NCI-H2227 treated with DMSO at 0.1 percent for 48 hours (cell line): ENCODE data around the gene PTH2R.
A peak's percentile ranks its signal among the peaks of the same experiment; 100 is the strongest.
"Not testable (repeated sequence)": the region's sequence is repeated elsewhere in the genome, so short reads cannot be mapped to it uniquely, and the experiment has no call there.

Experiments
- DNase-seq: peaks from one replicate; lab custom pipeline; 2025; lab: John Stamatoyannopoulos, UW

The PTH2R gene

DNA sequence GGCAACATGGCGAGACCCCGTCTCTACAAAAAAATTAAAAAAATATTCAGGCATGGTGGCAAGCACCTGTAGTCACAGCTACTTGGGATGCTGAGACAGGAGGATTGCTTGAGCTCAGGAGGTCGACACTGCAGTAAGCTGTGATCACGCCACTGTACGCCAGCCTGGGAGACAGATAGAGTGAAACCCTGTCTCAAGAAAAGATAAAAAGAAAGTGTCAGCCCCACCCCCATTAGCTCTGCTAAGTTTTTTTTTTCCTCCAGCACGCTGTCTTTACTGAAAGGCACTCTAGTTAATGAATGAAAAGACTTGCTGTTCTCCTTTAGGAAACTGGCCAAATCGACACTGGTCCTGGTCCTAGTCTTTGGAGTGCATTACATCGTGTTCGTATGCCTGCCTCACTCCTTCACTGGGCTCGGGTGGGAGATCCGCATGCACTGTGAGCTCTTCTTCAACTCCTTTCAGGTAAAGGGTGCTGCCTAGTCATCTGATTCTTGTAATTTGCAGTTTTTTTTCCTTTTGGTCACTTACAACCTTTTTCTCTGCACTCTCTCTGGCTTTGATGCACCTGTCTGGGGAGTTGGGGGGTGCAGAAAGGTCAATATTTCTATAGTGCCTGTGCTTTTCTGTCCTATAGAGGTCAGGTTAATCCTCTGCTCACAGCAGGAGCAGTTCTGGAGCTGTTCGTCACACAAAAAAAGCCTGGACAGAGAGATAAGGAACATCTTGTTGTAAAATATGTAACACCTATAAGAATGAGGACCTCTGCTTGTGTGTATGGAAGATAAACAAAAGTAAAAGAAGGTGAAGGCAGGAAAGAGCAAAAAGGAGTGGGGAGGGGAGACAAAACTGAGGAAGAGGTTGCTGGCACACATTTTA, 82.3 kb downstream of the PTH2R start:
- no peak for DNase-seq

- DNase-seq, result no peak
Observed at GRCh38 chr2:208489687-208490086, 83.1 kb downstream of the PTH2R start.

DNA sequence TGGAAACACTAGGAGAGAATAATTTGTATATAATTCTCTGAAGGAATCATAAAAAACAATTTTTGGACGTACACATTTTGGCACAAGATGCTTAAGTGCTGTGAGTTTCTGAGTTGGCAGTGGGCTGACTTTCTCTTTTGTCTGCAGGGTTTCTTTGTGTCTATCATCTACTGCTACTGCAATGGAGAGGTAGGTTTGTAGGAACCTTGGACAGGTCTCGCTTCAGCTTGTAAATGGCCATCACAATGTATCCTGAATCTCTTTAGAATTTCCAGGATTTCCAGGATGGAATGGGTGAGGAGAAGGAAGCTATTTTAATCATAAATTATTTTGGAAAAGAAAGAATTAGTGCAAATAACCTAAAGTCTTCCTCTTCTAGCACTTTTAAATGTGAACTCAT, 83.9 kb downstream of the PTH2R start:
- no peak for DNase-seq

- no peak for DNase-seq
Observed at GRCh38 chr2:208491641-208492040, 85.0 kb downstream of the PTH2R start.

DNA sequence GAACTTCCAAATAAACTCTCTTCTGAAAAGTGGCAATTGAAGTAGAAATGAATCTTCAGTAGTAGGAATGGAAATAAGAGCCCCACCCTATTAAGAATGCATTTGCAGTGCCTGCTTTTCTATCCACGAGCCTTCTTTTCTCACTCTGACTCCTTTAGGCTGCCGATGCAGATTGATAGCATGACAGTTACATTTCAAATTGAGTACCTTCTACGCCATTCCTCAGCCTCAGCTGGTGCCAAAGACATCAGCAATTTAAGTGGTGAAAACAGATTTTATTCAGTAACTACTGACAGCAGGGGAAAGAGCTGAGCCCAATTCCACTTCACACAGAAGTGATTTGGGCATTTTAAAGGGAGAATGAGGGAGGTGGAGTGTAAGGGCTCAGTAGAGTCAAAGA, 85.5 kb downstream of the PTH2R start:
- DNase-seq, result no peak

GRCh38 chr2:208493186-208493585, 86.6 kb downstream of the PTH2R start:
- DNase-seq, result no peak

DNA sequence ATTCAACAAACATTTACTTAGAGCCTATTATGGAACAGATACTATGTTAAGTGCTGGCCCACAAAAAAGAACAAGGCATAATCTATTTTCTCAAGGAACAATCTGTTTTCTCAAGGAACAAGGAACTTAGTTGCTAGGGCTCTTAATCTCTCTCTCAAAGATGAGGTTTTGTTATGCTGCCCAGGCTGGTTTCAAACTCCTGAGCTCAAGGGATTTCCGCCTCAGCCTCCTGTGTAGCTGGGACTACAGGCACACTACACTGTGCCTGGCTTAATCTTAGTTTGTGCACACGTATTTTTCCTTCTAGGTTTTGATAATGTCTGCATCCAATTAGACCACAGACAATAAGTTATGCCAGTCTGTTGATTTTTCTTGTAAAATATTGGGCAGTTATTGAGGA, 89.5 kb downstream of the PTH2R start:
- DNase-seq, result no peak

- peak; percentile 56 for DNase-seq
Observed at GRCh38 chr2:208501206-208501605, 94.6 kb downstream of the PTH2R start.

GRCh38 chr2:208502288-208502687, 95.7 kb downstream of the PTH2R start:
- no peak for DNase-seq

DNA sequence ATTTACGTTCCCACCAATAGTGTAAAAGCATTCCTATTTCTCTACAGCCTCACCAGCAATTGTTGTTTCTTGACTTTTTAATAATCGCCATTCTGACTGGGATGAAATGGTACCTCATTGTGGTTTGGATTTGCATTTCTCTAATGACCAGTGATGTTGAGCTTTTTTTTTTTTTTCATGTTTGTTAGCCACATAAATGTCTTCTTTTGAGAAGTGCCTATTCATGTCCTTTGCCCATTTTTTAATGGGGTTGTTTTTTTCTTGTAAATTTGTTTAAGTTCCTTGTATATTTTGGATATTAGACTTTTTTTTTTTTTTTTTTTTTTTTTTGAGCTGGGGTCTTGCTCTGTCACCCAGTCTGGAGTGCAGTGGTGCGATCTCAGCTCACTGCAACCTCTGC, 98.8 kb downstream of the PTH2R start:
- not testable (repeated sequence) for DNase-seq

DNA sequence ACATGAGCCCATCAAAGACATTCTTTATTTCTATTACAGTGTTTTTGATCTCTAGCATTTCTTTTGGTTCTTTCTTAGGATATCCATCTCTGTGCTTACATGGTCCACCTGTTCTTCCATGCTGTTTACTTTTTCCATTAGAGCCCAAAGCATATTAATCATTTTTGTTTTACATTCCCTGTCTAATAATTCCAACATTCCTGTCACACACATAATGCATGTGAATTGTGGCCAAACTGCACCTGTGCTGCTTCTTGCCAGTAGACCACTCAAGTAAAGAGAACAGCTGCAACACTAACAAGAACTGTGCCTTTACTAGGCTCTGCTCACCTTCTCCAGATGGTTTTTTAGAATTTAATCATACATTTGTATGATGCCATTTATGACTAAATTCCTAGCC, 103.0 kb downstream of the PTH2R start:
- DNase-seq, result no peak

GRCh38 chr2:208511016-208511415, 104.4 kb downstream of the PTH2R start:
- no peak for DNase-seq

DNA sequence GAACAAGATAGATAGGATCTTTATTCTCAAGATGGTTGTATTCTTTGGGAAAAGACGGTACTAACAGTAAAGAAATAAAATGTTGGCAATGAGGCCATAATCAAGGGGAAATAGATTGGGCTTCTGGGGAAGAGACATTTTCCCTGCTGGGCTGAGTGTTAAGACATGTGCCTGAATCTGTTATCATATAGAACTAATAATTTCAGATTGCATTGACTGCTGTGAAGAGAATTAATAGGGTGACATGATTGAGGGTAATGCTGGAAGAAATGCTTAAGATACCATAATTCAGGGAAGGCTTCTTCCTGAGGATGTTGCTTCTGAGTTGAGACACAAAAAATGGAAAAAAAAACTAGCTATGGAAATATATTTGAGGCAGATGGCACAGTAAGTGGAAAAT, 105.0 kb downstream of the PTH2R start:
- peak; percentile 16 for DNase-seq

GRCh38 chr2:208515099-208515498, 108.5 kb downstream of the PTH2R start:
- no peak for DNase-seq

DNA sequence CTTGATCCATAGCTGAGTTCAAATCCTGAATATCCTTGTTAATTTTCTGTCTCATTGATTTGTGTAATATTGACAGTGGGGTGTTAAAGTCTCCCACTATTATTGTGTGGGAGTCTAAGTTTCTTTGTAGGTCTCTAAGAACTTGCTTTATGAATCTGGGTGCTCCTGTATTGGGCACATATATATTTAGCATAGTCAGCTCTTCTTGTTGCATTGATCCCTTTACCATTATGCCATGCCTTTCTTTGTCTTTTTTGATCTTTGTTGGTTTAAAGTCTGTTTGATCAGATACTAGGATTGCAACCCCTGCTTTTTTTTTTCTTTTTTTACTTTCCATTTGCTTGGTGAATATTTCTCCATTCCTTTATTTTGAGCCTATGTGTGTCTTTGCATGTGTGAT, 116.5 kb downstream of the PTH2R start:
- not testable (repeated sequence) for DNase-seq

GRCh38 chr2:208525165-208525564, 118.6 kb downstream of the PTH2R start:
- not testable (repeated sequence) for DNase-seq

DNA sequence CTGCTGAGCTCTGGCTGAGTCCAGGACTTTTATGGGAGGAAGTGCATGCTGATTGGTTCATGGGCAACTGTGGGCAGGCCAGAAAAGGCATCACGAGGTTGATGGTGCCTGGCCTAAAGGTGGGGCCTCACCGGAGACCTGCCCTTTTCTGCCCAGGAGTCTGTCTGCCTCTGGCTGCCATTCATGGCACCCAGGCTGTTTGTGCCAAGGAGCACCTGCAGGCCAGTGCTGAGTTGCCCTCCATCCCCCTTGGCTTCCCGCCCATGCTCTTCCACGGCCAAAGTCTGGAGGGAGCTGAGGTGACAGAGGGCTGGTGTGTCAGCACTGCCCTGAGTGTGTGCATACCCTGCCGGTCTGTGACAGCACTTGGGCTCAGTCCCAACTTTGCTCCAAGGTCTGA, 123.2 kb downstream of the PTH2R start:
- no peak for DNase-seq

DNA sequence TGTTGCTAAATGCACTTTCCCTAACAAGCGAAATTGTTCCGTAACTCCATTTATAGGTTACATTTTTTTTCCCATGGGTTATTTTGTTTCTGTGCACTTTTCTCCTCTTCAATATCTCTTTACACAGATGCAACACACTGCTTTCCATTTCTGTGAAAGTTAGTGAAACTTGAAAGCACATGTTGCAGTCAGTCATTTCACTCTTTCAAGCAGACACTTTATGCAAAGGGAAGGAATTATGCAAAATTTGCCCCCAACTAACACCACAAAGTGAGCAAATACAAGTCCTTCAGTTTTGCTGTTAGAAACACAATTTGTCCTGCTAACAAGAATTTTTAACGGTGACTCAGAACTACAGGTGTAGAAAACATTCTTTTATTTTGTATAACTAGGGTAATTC, 124.8 kb downstream of the PTH2R start:
- DNase-seq, result no peak

DNA sequence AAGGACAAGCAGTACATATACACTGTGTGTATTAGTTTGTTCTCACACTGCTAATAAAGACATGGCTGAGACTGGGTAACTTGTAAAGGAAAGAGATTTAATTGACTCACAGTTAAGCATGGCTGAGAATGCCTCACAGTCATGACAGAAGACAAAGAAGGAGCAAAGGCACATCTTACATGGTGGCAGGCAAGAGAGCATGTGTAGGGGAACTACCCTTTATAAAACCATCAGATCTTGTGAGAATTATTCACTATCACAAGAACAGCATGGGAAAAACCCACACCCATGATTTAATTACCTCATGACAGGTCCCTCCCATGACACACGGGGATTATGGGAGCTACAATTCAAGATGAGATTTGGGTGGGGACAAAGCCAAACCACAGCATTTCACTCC, 129.0 kb downstream of the PTH2R start:
- DNase-seq, result not testable (repeated sequence)

DNA sequence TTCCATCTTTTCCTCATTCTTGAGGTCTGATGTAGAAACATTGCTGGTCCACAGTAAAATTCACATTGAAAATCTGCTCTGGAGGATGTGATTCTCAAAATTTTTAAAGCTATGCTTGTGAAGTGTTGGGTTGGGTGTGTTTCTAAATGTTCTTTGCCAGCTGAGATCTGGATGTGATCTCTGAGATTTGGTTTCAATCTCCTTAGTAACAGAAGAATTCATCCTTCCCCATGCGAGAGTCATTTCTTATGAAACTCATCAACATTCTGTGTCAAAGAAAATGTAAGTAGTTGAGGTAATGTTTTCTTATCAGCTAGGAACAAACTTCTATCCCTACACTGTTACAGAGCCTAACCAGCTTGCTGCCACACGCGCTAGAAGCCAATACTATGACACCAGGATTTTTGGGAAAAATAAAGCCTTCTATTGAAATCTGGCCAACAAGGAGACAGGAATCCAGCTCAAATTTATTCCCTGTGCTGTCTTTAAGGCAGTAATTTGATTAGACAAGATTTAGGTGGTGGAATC, 134.9 kb downstream of the PTH2R start:
- no peak for DNase-seq

DNA sequence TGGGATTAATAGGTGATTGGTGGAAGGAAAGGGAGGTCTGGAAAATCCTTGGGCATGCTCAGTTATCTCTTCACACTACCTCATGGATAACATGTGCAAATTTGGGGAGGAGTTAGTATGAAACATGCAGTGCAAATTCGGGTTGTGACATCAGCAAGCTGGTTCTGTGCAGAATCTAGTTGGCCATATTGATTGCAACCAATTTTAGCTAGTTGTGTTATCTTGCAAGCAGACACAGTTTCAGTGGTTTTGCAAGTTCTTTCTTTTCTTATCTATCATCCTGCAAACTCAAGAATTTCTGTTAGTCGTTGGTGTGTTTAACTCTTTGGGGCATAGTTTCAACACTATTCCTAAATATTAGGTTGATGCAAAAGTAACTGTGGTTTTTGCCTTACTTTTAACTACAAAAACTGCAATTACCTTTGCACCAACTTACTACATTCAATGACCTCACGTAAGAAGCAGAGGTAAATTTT, 135.4 kb downstream of the PTH2R start:
- DNase-seq, result no peak

GRCh38 chr2:208542465-208543041, 136.0 kb downstream of the PTH2R start:
- no peak for DNase-seq
